B cell (primary cell): ENCODE data around the gene ILF3. TPM values are rescaled to one million over a fixed set of nuclear protein-coding genes. Genes with fewer than 3 reads are reported as not detected.
A peak's percentile ranks its signal among the peaks of the same experiment; 100 is the strongest.

Experiments
- ATAC-seq: fragments of 200-7000 bp; cut with Tn5 transposase; one replicate; pipeline ENCODE4 v1.10.0; 2021; ENCODE audit warnings: low read depth, mild to moderate bottlenecking, moderate number of reproducible peaks, moderate library complexity
- CTCF ChIA-PET: fragments of 350-600 bp; sonication (Branson Sonifier 250); formaldehyde crosslinking; loops from one replicate; lab custom pipeline; 2021; ENCODE audit warnings: antibody characterized with exemption, inconsistent platforms; lab: Charles Lee
- POLR2A ChIA-PET: fragments of 350-600 bp; sonication (Branson Sonifier 250); formaldehyde crosslinking; loops from one replicate; lab custom pipeline; 2021; ENCODE audit warnings: antibody characterized with exemption; lab: Charles Lee
- DNase-seq: peaks from one replicate; pipeline ENCODE4 v3.0.0; 2013
- H2AFZ ChIP-seq: 2 replicates; pipeline ENCODE4 v1.6.1; 2012; ENCODE audit warnings: mild to moderate bottlenecking, low read depth, low read length; ENCODE audit not compliant: insufficient read depth, poor library complexity, severe bottlenecking
- H3K27ac ChIP-seq, 2 donors: 1 replicate in 1 of 2; 2 replicates in 1 of 2; pipeline ENCODE4 v1.5.1; 2012 to 2013; ENCODE audit warnings: low read length in 2 of 2, mild to moderate bottlenecking in 2 of 2, moderate library complexity in 1 of 2
- H3K27me3 ChIP-seq, 4 experiments: fragments of 200-600 bp in 1 of 4; sonication (generic) in 1 of 4; replicated peaks in 1 of 4; 1 replicate in 2 of 4; 2 replicates in 2 of 4; pipeline versions ENCODE4 v1.6.1 to v1.7.0; 2013 to 2016; ENCODE audit warnings: low read length in 3 of 4, mild to moderate bottlenecking in 2 of 4, mixed read lengths in 1 of 4, moderate library complexity in 1 of 4; ENCODE audit not compliant: insufficient read depth in 4 of 4, control insufficient read depth in 3 of 4; ENCODE audit errors: control extremely low read depth in 1 of 4
- H3K36me3 ChIP-seq, 2 experiments: replicated peaks in 1 of 2; 1 replicate in 1 of 2; 2 replicates in 1 of 2; pipeline versions ENCODE4 v1.6.1 to v1.7.1; 2013; ENCODE audit warnings: low read length in 1 of 2; ENCODE audit not compliant: insufficient read depth in 2 of 2, control insufficient read depth in 1 of 2; ENCODE audit errors: control extremely low read depth in 1 of 2, extremely low read depth in 1 of 2
- H3K4me1 ChIP-seq, 2 donors: fragments of 200-600 bp in 1 of 2; sonication (generic) in 1 of 2; 1 replicate in 1 of 2; 2 replicates in 1 of 2; pipeline versions ENCODE4 v1.5.1 to v1.6.1; 2013 to 2017; ENCODE audit warnings: low read length in 2 of 2; ENCODE audit not compliant: control insufficient read depth in 2 of 2, insufficient read depth in 2 of 2
- H3K4me2 ChIP-seq: replicated peaks from 2 replicates; pipeline ENCODE3; 2012; ENCODE audit warnings: mild to moderate bottlenecking, low read depth, low read length; ENCODE audit not compliant: poor library complexity, severe bottlenecking
- H3K4me3 ChIP-seq, 5 experiments: fragments of 200-600 bp in 1 of 5; sonication (generic) in 1 of 5; 1 replicate in 3 of 5; 2 replicates in 2 of 5; pipeline versions ENCODE4 v1.5.1 to v1.7.0; 2011 to 2016; ENCODE audit warnings: low read length in 4 of 5, mild to moderate bottlenecking in 4 of 5, low read depth in 2 of 5, control low read depth in 1 of 5, moderate library complexity in 1 of 5; ENCODE audit not compliant: insufficient read depth in 1 of 5; ENCODE audit errors: control extremely low read depth in 1 of 5, extremely low read depth in 1 of 5
- H3K79me2 ChIP-seq: fragments of 200-600 bp; sonication (generic); one replicate; pipeline ENCODE4 v1.6.0; 2016; ENCODE audit warnings: low read length; ENCODE audit not compliant: control insufficient read depth, insufficient read depth
- H3K9ac ChIP-seq: fragments of 200-600 bp; sonication (generic); 2 replicates; pipeline ENCODE4 v1.6.1; 2017; ENCODE audit warnings: mild to moderate bottlenecking, low read length, moderate library complexity
- H3K9me3 ChIP-seq, 3 donors: one replicate each; pipeline versions ENCODE4 v1.6.1 to v1.7.1; 2013; ENCODE audit warnings: low read length in 2 of 3; ENCODE audit not compliant: control insufficient read depth in 2 of 3, insufficient read depth in 1 of 3; ENCODE audit errors: control extremely low read depth in 1 of 3
- H4K20me1 ChIP-seq: 2 replicates; pipeline ENCODE4 v1.6.0; 2012; ENCODE audit warnings: mild to moderate bottlenecking, low read length; ENCODE audit not compliant: insufficient read depth, control insufficient read depth, poor library complexity, severe bottlenecking
- H3K27ac Mint-ChIP-seq: one replicate; pipeline ENCODE4 v1.8.0; 2021; ENCODE audit warnings: mixed read lengths
- H3K27me3 Mint-ChIP-seq: one replicate; pipeline ENCODE4 v1.8.0; 2021; ENCODE audit warnings: mixed read lengths
- H3K4me1 Mint-ChIP-seq: one replicate; pipeline ENCODE4 v1.8.0; 2021; ENCODE audit warnings: mixed read lengths
- H3K4me3 Mint-ChIP-seq: one replicate; pipeline ENCODE4 v1.8.0; 2021; ENCODE audit warnings: mixed read lengths
- H3K9me3 Mint-ChIP-seq: one replicate; pipeline ENCODE4 v1.8.0; 2022; ENCODE audit warnings: mixed read lengths; ENCODE audit not compliant: insufficient read depth
- CTCF ChIP-seq: fragments of 200-600 bp; IDR thresholded peaks from one replicate; pipeline ENCODE4 v1.8.0; 2022; ENCODE audit warnings: antibody characterized with exemption, mild to moderate bottlenecking
- EZH2 ChIP-seq: IDR thresholded peaks from 2 replicates; pipeline ENCODE4 v1.6.1; 2012; ENCODE audit warnings: borderline replicate concordance, low read depth, mild to moderate bottlenecking, moderate library complexity, low read length; ENCODE audit not compliant: insufficient read depth, poor library complexity, severe bottlenecking
- WGBS: methylation state at CpG from one replicate; pipeline ENCODE4 v1.1.5; 2013; ENCODE audit warnings: missing lambda C conversion rate; ENCODE audit not compliant: insufficient coverage; 5-methylcytosine and 5-hydroxymethylcytosine counted together
- intact Hi-C: fragments of 100-400 bp; cut with micrococcal nuclease; formaldehyde crosslinking; loops from one replicate; pipeline ENCODE4 v1.10.0; 2022
- polyA plus RNA-seq: library from polyadenylated mRNA; depleted of rRNA; stranded (reverse); fragments of >200 nt; gene quantifications from 2 replicates; pipeline ENCODE4 v1.2.3, GENCODE V29; 2012
- total RNA-seq, 2 donors: library from RNA; stranded (reverse); fragments of 120-200 nt in 1 of 2; gene quantifications; 1 replicate in 1 of 2; 2 replicates in 1 of 2; pipeline versions ENCODE4 v1.2.3 to v1.2.4, GENCODE V29; 2013 to 2022

The ILF3 gene
- total and polyA plus RNA-seq, 2 donors (not counting 1 experiment from before 2014, with no cell fraction given): 189 to 359 TPM

GRCh38 chr19:10641248-10641647 is 12.9 kb upstream of the ILF3 start:
- no peak for DNase-seq
- Histone ChIP-seq H3K9ac (no peak overlapping the region), H3K27me3 (no peaks in the 10 kb centered on the region), H3K4me1 (peaks cover 7 to 20% of the 10 kb centered on the region in 2 donors), H3K4me2 (no peak overlapping the region), H3K36me3 (peaks cover 3 to 76% of the 10 kb centered on the region in 2 experiments), H2AFZ (no peak overlapping the region), H3K9me3 (no peaks in the 10 kb centered on the region), H3K4me3 (no peak overlapping the region), H4K20me1 (peaks cover 56% of the 10 kb centered on the region), H3K79me2 (no peaks in the 10 kb centered on the region), H3K27ac (no peak overlapping the region)
- Mint-ChIP-seq H3K9me3 (no peaks in the 10 kb centered on the region), H3K27ac (peak overlapping the region; percentile 46), H3K4me3 (no peak overlapping the region), H3K27me3 (no peaks in the 10 kb centered on the region), H3K4me1 (peaks cover 36% of the 10 kb centered on the region)
- ATAC-seq: no peak
- intact Hi-C loops: no loop called here
- no peak for TF ChIP-seq CTCF
- TF ChIP-seq EZH2: no peak
- CTCF ChIA-PET: interaction anchor here (0.6 to 9.5 kb wide), 6 partner anchors 12 to 70 kb away, joined by 3 to 464 read pairs (median 4); partner anchors contain the start of genes CDKN2D and KRI1
- POLR2A ChIA-PET: interaction anchor here (0.6 to 1.5 kb wide), 4 partner anchors 10 to 73 kb away, joined by 3 to 7 read pairs (median 3); no protein-coding TSS in a partner anchor
- 60% methylated on average over 3 of the region's 4 CpGs for WGBS

- H3K4me1 ChIP-seq: peaks cover 7 to 20% of the 10 kb centered on the region in 2 donors
- H3K9me3 Mint-ChIP-seq: no peaks in the 10 kb centered on the region
- no peak overlapping the region for H3K4me3 ChIP-seq
- TF ChIP-seq CTCF (no peak), EZH2 (no peak)
- peaks cover 43% of the 10 kb centered on the region for H4K20me1 ChIP-seq
- peak overlapping the region in 1 of 2 donors; percentile 69 for H3K27ac ChIP-seq
- H3K27me3 Mint-ChIP-seq: no peaks in the 10 kb centered on the region
- intact Hi-C loops: no loop called here
- WGBS: 74% methylated on average over 18 of the region's 25 CpGs
- H2AFZ ChIP-seq: no peak overlapping the region
- ChIA-PET POLR2A (interaction anchor here (0.6 to 1.5 kb wide), 3 partner anchors 9 to 40 kb away, joined by 3 to 9 read pairs (median 6); no protein-coding TSS in a partner anchor), CTCF (interaction anchor here (0.8 to 9.5 kb wide), 9 partner anchors 13 to 372 kb away, joined by 3 to 464 read pairs (median 14); partner anchors contain the start of genes CDKN2D and KRI1)
- H3K9me3 ChIP-seq: no peaks in the 10 kb centered on the region
- peaks cover 34% of the 10 kb centered on the region for H3K4me1 Mint-ChIP-seq
- H3K27me3 ChIP-seq: no peaks in the 10 kb centered on the region
- no peak overlapping the region for H3K4me3 Mint-ChIP-seq
- DNase-seq (no peak), ATAC-seq (no peak)
- H3K4me2 ChIP-seq: no peak overlapping the region
- no peaks in the 10 kb centered on the region for H3K79me2 ChIP-seq
- H3K9ac ChIP-seq: no peak overlapping the region
- peaks cover 3 to 63% of the 10 kb centered on the region in 2 experiments for H3K36me3 ChIP-seq
- peak overlapping the region; percentile 66 for H3K27ac Mint-ChIP-seq
Observed at GRCh38 chr19:10642473-10643171, 11.5 kb upstream of the ILF3 start.
